ENCODE data around the gene TRPC4. TPM values are rescaled to one million over a fixed set of nuclear protein-coding genes. Genes with fewer than 3 reads are reported as not detected.

The TRPC4 gene
- total and polyA plus RNA-seq, 10 donors, result 0.06 to 0.42 (median 0.15) TPM; not detected in 4

GRCh38 chr13:37701306-37701705, 168.3 kb downstream of the TRPC4 start:
- H3K36me3 ChIP-seq, result no peaks in the 10 kb centered on the region
- H3K9me3 ChIP-seq, result no peaks in the 10 kb centered on the region
- WGBS, 5 donors, result 33 to 42% (median 40%) methylated on average over 4 of the region's 4 CpGs
- H3K27ac ChIP-seq, result no peak overlapping the region
- no peaks in the 10 kb centered on the region for H3K4me1 ChIP-seq
- no peaks in the 10 kb centered on the region for H3K27me3 ChIP-seq (replicated peaks in 1 of 7)
- TF ChIP-seq CTCF (IDR thresholded peaks at IDR 0.05 in 8 of 11, conservative IDR thresholded peaks at IDR 0.05 in 3 of 11) (no peak), POLR2A (IDR thresholded peaks at IDR 0.05) (no peak), POLR2AphosphoS5 (IDR thresholded peaks at IDR 0.05) (no peak)
- intact Hi-C loops (cut with DNase I; ENCODE audit: low total_unique reads), result no loop called here
- DNase-seq, result no peak
- no peak overlapping the region for H3K4me3 ChIP-seq

- Histone ChIP-seq H3K4me1 (no peaks in the 10 kb centered on the region), H3K27me3 (replicated peaks in 1 of 7) (no peaks in the 10 kb centered on the region)
- TF ChIP-seq CTCF (IDR thresholded peaks at IDR 0.05 in 8 of 11, conservative IDR thresholded peaks at IDR 0.05 in 3 of 11) (no peak), POLR2A (IDR thresholded peaks at IDR 0.05) (no peak), POLR2AphosphoS5 (IDR thresholded peaks at IDR 0.05) (no peak)
These were observed 168.7 kb downstream of the TRPC4 start for GRCh38 chr13:37700887-37701286.

GRCh38 chr13:37695200-37695599, 174.4 kb downstream of the TRPC4 start:
- H3K36me3 ChIP-seq, result no peaks in the 10 kb centered on the region
- WGBS, 5 donors, result 88 to 95% (median 92%) methylated on average over 3 of the region's 3 CpGs
- H3K27me3 ChIP-seq (replicated peaks in 1 of 7), result no peaks in the 10 kb centered on the region
- no peaks in the 10 kb centered on the region for H3K4me1 ChIP-seq
- H3K4me3 ChIP-seq, result no peak overlapping the region
- H3K27ac ChIP-seq, result no peak overlapping the region
- intact Hi-C loops (cut with DNase I; ENCODE audit: low total_unique reads), result no loop called here
- no peaks in the 10 kb centered on the region for H3K9me3 ChIP-seq
- TF ChIP-seq CTCF (IDR thresholded peaks at IDR 0.05 in 8 of 11, conservative IDR thresholded peaks at IDR 0.05 in 3 of 11) (no peak), POLR2A (IDR thresholded peaks at IDR 0.05) (no peak), POLR2AphosphoS5 (IDR thresholded peaks at IDR 0.05) (no peak)
- no peak for DNase-seq

More at GRCh38 chr13:37700887-37701286, 168.7 kb downstream of the TRPC4 start:
- H3K36me3 ChIP-seq, result no peaks in the 10 kb centered on the region
- no peaks in the 10 kb centered on the region for H3K9me3 ChIP-seq
- no peak for DNase-seq
- intact Hi-C loops (cut with DNase I; ENCODE audit: low total_unique reads), result no loop called here
- no peak overlapping the region for H3K27ac ChIP-seq
- WGBS, 5 donors, result 82 to 92% (median 84%) methylated on average over 2 of the region's 2 CpGs
- no peak overlapping the region for H3K4me3 ChIP-seq

- Histone ChIP-seq H3K36me3 (no peaks in the 10 kb centered on the region), H3K27ac (no peak overlapping the region), H3K4me1 (no peaks in the 10 kb centered on the region), H3K9me3 (no peaks in the 10 kb centered on the region), H3K4me3 (no peak overlapping the region), H3K27me3 (replicated peaks in 1 of 7) (no peaks in the 10 kb centered on the region)
- TF ChIP-seq POLR2AphosphoS5 (IDR thresholded peaks at IDR 0.05) (no peak), CTCF (IDR thresholded peaks at IDR 0.05 in 8 of 11, conservative IDR thresholded peaks at IDR 0.05 in 3 of 11) (no peak), POLR2A (IDR thresholded peaks at IDR 0.05) (no peak)
- DNase-seq, result no peak
- intact Hi-C loops (cut with DNase I; ENCODE audit: low total_unique reads), result no loop called here
- 93 to 96% (median 93%) methylated on average over 5 of the region's 5 CpGs for WGBS, 5 donors
These were observed 179.2 kb downstream of the TRPC4 start for GRCh38 chr13:37690361-37690760.

All from spleen (tissue), 11 donors.